GM12878 (cell line): ENCODE results near the gene SLC25A30. TPM values are rescaled to one million over a fixed set of nuclear protein-coding genes. Genes with fewer than 3 reads are reported as not detected.

Experiments
- ATAC-seq: fragments of 200-7000 bp; cut with Tn5 transposase; 3 replicates; pipeline ENCODE4 v1.9.1; 2020; ENCODE audit warnings: mild to moderate bottlenecking, moderate library complexity
- BruUV-seq: library from RNA; stranded (reverse); fragments of 400-500 nt; replicated peaks from 2 replicates; lab custom pipeline; 2021; lab: Mats Ljungman, UMichigan
- CTCF ChIA-PET: fragments of 300-600 bp; sonication (Branson Sonifier 250); formaldehyde crosslinking; extraction: SDS; loops from one replicate; lab custom pipeline; 2021; ENCODE audit warnings: inconsistent platforms; lab: Yijun Ruan, JAX
- POLR2A ChIA-PET: fragments of 350-600 bp; formaldehyde crosslinking; extraction: SDS; loops from one replicate; lab custom pipeline; 2021; ENCODE audit warnings: inconsistent platforms; lab: Charles Lee
- RAD21 ChIA-PET: fragments of 300-600 bp; sonication (Branson Sonifier 250); formaldehyde crosslinking; loops from one replicate; lab custom pipeline; 2023; ENCODE audit warnings: antibody characterized with exemption; ENCODE audit not compliant: unreplicated experiment; lab: Charles Lee
- SMC1A ChIA-PET: fragments of 300-600 bp; sonication (Branson Sonifier 250); formaldehyde crosslinking; loops from one replicate; lab custom pipeline; 2023; ENCODE audit not compliant: unreplicated experiment, uncharacterized antibody; lab: Charles Lee
- DNase-seq: peaks from one replicate; pipeline ENCODE4 v3.0.0-alpha.2; 2011; ENCODE audit warnings: low read depth, low spot score
- FAIRE-seq: peaks from 3 replicates; lab custom pipeline; 2011; peaks lifted over from hg19 to GRCh38; lab: Jason Lieb, UNC
- H2AFZ ChIP-seq: 2 replicates; pipeline ENCODE4 v1.6.0; 2011; ENCODE audit warnings: low read depth, low read length, control low read depth; ENCODE audit not compliant: control insufficient read depth
- H3K27ac ChIP-seq: 2 replicates; pipeline ENCODE4 v1.5.1; 2011; ENCODE audit warnings: control low read depth; ENCODE audit not compliant: control insufficient read depth, insufficient read depth
- H3K27me3 ChIP-seq, 2 experiments: replicated peaks in 1 of 2; 2 replicates each; pipeline versions ENCODE4 v1.6.0 to v1.6.1; 2011; ENCODE audit warnings: low read length in 1 of 2; ENCODE audit not compliant: control insufficient read depth in 2 of 2, insufficient read depth in 2 of 2
- H3K36me3 ChIP-seq, 2 experiments: 2 replicates each; pipeline ENCODE4 v1.5.1; 2011; ENCODE audit warnings: low read length in 1 of 2; ENCODE audit not compliant: control insufficient read depth in 2 of 2, insufficient read depth in 2 of 2
- H3K4me1 ChIP-seq: 2 replicates; pipeline ENCODE4 v1.6.1; 2011; ENCODE audit warnings: mild to moderate bottlenecking, low read length, moderate library complexity, mixed read lengths; ENCODE audit not compliant: control insufficient read depth, insufficient read depth
- H3K4me2 ChIP-seq: 2 replicates; pipeline ENCODE4 v1.6.0; 2011; ENCODE audit warnings: control low read depth; ENCODE audit not compliant: control insufficient read depth, insufficient read depth
- H3K4me3 ChIP-seq: fragments of 200-600 bp; sonication (generic); 2 replicates; pipeline ENCODE4 v1.5.1; 2016
- H3K79me2 ChIP-seq: 2 replicates; pipeline ENCODE4 v1.6.0; 2011; ENCODE audit warnings: low read length; ENCODE audit not compliant: control insufficient read depth, insufficient read depth
- H3K9ac ChIP-seq: 2 replicates; pipeline ENCODE4 v1.8.0; 2011; ENCODE audit warnings: low read length, control low read depth, mixed read lengths; ENCODE audit not compliant: control insufficient read depth, insufficient read depth
- H3K9me3 ChIP-seq: replicated peaks from 3 replicates; pipeline ENCODE4 v1.5.1; 2011; ENCODE audit warnings: mild to moderate bottlenecking, low read length; ENCODE audit not compliant: control insufficient read depth, insufficient read depth
- H4K20me1 ChIP-seq: 2 replicates; pipeline ENCODE4 v1.6.0; 2011; ENCODE audit not compliant: control insufficient read depth, insufficient read depth
- ATF7 ChIP-seq: fragments of 450-650 bp; IDR thresholded peaks from 2 replicates; pipeline ENCODE4 v1.6.1; 2016; ENCODE audit warnings: low read depth, mild to moderate bottlenecking
- CEBPZ ChIP-seq: fragments of 150-350 bp; IDR thresholded peaks from 2 replicates; pipeline ENCODE4 v1.6.1; 2016; ENCODE audit warnings: low read depth, low read length
- CHD4 ChIP-seq: fragments of 200-600 bp; sonication (generic); IDR thresholded peaks from 2 replicates; pipeline ENCODE4 v1.6.1; 2016; ENCODE audit warnings: mild to moderate bottlenecking
- DPF2 ChIP-seq: fragments of 450-650 bp; IDR thresholded peaks from 2 replicates; pipeline ENCODE4 v1.6.1; 2017; ENCODE audit warnings: mild to moderate bottlenecking
- E4F1 ChIP-seq: fragments of 450-650 bp; IDR thresholded peaks from 2 replicates; pipeline ENCODE4 v1.6.1; 2018; ENCODE audit warnings: borderline replicate concordance, mild to moderate bottlenecking; ENCODE audit not compliant: partially characterized antibody
- HDGF ChIP-seq: fragments of 450-650 bp; IDR thresholded peaks from 2 replicates; pipeline ENCODE4 v1.6.1; 2016; ENCODE audit warnings: antibody characterized with exemption
- IKZF1 ChIP-seq: fragments of 450-650 bp; conservative IDR thresholded peaks from 2 replicates; pipeline ENCODE4 v1.6.1; 2017; ENCODE audit warnings: antibody characterized with exemption, mild to moderate bottlenecking
- LARP7 ChIP-seq: fragments of 450-650 bp; IDR thresholded peaks from 2 replicates; pipeline ENCODE4 v1.6.1; 2017; ENCODE audit warnings: mild to moderate bottlenecking
- MEF2A ChIP-seq: IDR thresholded peaks from 2 replicates; pipeline ENCODE4 v1.6.1; 2011; ENCODE audit warnings: low read depth, mild to moderate bottlenecking, low read length, moderate library complexity; ENCODE audit not compliant: insufficient read depth
- POLR2A ChIP-seq: IDR thresholded peaks from 2 replicates; pipeline ENCODE4 v1.6.1; 2011; ENCODE audit warnings: low read depth, mild to moderate bottlenecking, low read length
- SIN3A ChIP-seq: IDR thresholded peaks from 2 replicates; pipeline ENCODE4 v1.6.1; 2012; ENCODE audit warnings: low read depth, low read length, improper control_type of control experiment
- SKIL ChIP-seq: fragments of 450-650 bp; IDR thresholded peaks from 2 replicates; pipeline ENCODE4 v1.6.1; 2017; ENCODE audit warnings: mild to moderate bottlenecking, low read depth, inconsistent platforms; ENCODE audit not compliant: poor library complexity, severe bottlenecking
- SP1 ChIP-seq: IDR thresholded peaks from one replicate; pipeline ENCODE4 v1.6.1; 2011; ENCODE audit warnings: low read depth, low read length
- SPI1 ChIP-seq: IDR thresholded peaks from 2 replicates; pipeline ENCODE4 v1.6.1; 2011; ENCODE audit warnings: low read depth, mild to moderate bottlenecking, low read length, moderate library complexity, borderline replicate concordance; ENCODE audit not compliant: insufficient read depth
- ZBED1 ChIP-seq: IDR thresholded peaks from 2 replicates; pipeline ENCODE4 v1.6.1; 2016; ENCODE audit warnings: borderline replicate concordance
- ZNF274 ChIP-seq: IDR thresholded peaks from one replicate; pipeline ENCODE4 v1.8.0; 2011; ENCODE audit not compliant: insufficient read length, insufficient read depth
- WGBS: methylation state at CpG from one replicate; pipeline ENCODE4 v1.1.6; 2016; ENCODE audit warnings: low lambda C conversion rate; ENCODE audit not compliant: insufficient replicate concordance, insufficient coverage; ENCODE audit errors: missing lambda C conversion rate; 5-methylcytosine and 5-hydroxymethylcytosine counted together
- in situ Hi-C: fragments of 300-500 bp; cut with MboI; formaldehyde crosslinking; loops from 9 replicates; pipeline ENCODE4 v1.14.3; 2018; ENCODE audit warnings: mixed read lengths
- intact Hi-C: fragments of 100-400 bp; cut with micrococcal nuclease; formaldehyde crosslinking; loops from one replicate; pipeline ENCODE4 v1.14.2; 2022; ENCODE audit not compliant: unreplicated experiment
- polyA plus RNA-seq, 11 experiments: library from polyadenylated mRNA; depleted of rRNA in 4 of 11; unstranded in 6 of 11; stranded (reverse) in 5 of 11; fragments of >200 nt; fragmentation: Nextera tagmentation in 4 of 11; fragmentation: Illumina TruSeq in 1 of 11; extraction: Ambion mirVana in 4 of 11; extraction: Trizol in 1 of 11; gene quantifications; 1 replicate in 1 of 11; 2 replicates in 10 of 11; pipeline versions ENCODE4 v1.2.1 to v1.2.3, GENCODE V29; 2011 to 2016; ENCODE audit warnings: inconsistent platforms in 2 of 11, missing spikeins in 2 of 11, low read depth in 1 of 11
- total RNA-seq, 4 experiments: library from RNA; depleted of rRNA in 3 of 4; stranded (reverse); fragments of >200 nt in 3 of 4; fragmentation: Illumina TruSeq in 1 of 4; extraction: Trizol in 1 of 4; gene quantifications; 2 replicates each; pipeline versions ENCODE4 v1.2.1 to v1.2.3, GENCODE V29; 2013 to 2021

Gene SLC25A30
- total and polyA plus RNA-seq, 10 of the 15 experiments (the other 5 are each of a cell fraction or from before 2014, with no cell fraction given), result 2.4 to 18.0 (median 8.9) TPM

GRCh38 chr13:45385907-45386553, 32.1 kb downstream of the SLC25A30 start:
- no peak overlapping the region for H3K4me3 ChIP-seq
- no peak for TF ChIP-seq ZBED1
- no peak for TF ChIP-seq ZNF274
- no peak for TF ChIP-seq SPI1
- TF ChIP-seq ATF7, result no peak
- TF ChIP-seq SIN3A, result no peak
- TF ChIP-seq E4F1, result no peak
- no peak for TF ChIP-seq MEF2A
- TF ChIP-seq SP1, result no peak
- TF ChIP-seq CEBPZ, result no peak
- no peak for TF ChIP-seq CHD4
- TF ChIP-seq DPF2, result no peak
- no peak for TF ChIP-seq IKZF1
- no peak for TF ChIP-seq LARP7
- TF ChIP-seq HDGF, result no peak
- TF ChIP-seq POLR2A, result no peak
- no peak for TF ChIP-seq SKIL
- DNase-seq, result no peak
- 93% methylated on average over 5 of the region's 5 CpGs for WGBS
- no peaks in the 10 kb centered on the region for H3K9me3 ChIP-seq
- ChIA-PET POLR2A (no interaction called here), RAD21 (no interaction called here), SMC1A (interaction anchor here (0.6 to 1.2 kb wide), 2 partner anchors 18 to 146 kb away, joined by 4 read pairs; no protein-coding TSS in a partner anchor), CTCF (interaction anchor here (0.6 kb wide), 1 partner anchor 339 kb away, joined by 3 read pairs; no protein-coding TSS in a partner anchor)
- H3K36me3 ChIP-seq, result no peaks in the 10 kb centered on the region
- ATAC-seq, result no peak
- no peak overlapping the region for H3K9ac ChIP-seq
- FAIRE-seq, result no peak
- BruUV-seq, result no TSS peak
- no peaks in the 10 kb centered on the region for H3K4me1 ChIP-seq
- no peaks in the 10 kb centered on the region for H3K27me3 ChIP-seq
- no peaks in the 10 kb centered on the region for H3K79me2 ChIP-seq
- intact Hi-C loops, result no loop called here
- no peak overlapping the region for H3K27ac ChIP-seq
- H3K4me2 ChIP-seq, result no peak overlapping the region
- H2AFZ ChIP-seq, result no peak overlapping the region
- in situ Hi-C loops, result no loop called here
- no peaks in the 10 kb centered on the region for H4K20me1 ChIP-seq
